Neuron (in vitro differentiated cells): ENCODE measurements around the gene DAP.

Source experiments
- H2AFZ ChIP-seq: one replicate; pipeline ENCODE4 v1.6.1; 2013; ENCODE audit warnings: low read depth, mild to moderate bottlenecking, inconsistent platforms, low read length, moderate library complexity
- H3K27me3 ChIP-seq: one replicate; pipeline ENCODE4 v1.6.1; 2013; ENCODE audit warnings: low read length; ENCODE audit not compliant: insufficient read depth
- H3K36me3 ChIP-seq: one replicate; pipeline ENCODE4 v1.6.1; 2013; ENCODE audit warnings: low read length; ENCODE audit not compliant: insufficient read depth
- H3K4me1 ChIP-seq: one replicate; pipeline ENCODE4 v1.6.1; 2013; ENCODE audit warnings: low read length; ENCODE audit not compliant: insufficient read depth
- H3K4me3 ChIP-seq: 2 replicates; pipeline ENCODE4 v1.5.1; 2013; ENCODE audit warnings: mild to moderate bottlenecking, low read length, moderate library complexity
- H3K9me3 ChIP-seq: one replicate; pipeline ENCODE4 v1.6.1; 2013; ENCODE audit warnings: low read length

The DAP gene

GRCh38 chr5:10753178-10753577 is 7.9 kb downstream of the DAP start:
- peaks cover 18% of the 10 kb centered on the region for H3K36me3 ChIP-seq
- H3K9me3 ChIP-seq: peaks cover 2% of the 10 kb centered on the region
- no peak overlapping the region for H2AFZ ChIP-seq
- H3K4me3 ChIP-seq: no peak overlapping the region
- no peaks in the 10 kb centered on the region for H3K27me3 ChIP-seq
- H3K4me1 ChIP-seq: no peaks in the 10 kb centered on the region

GRCh38 chr5:10752451-10752850 is 8.6 kb downstream of the DAP start:
- peaks cover 20% of the 10 kb centered on the region for H3K36me3 ChIP-seq

GRCh38 chr5:10750909-10751308 is 10.1 kb downstream of the DAP start:
- H3K27me3 ChIP-seq: no peaks in the 10 kb centered on the region
- no peak overlapping the region for H3K4me3 ChIP-seq
- H3K36me3 ChIP-seq: peaks cover 31% of the 10 kb centered on the region
- H3K9me3 ChIP-seq: peaks cover 2% of the 10 kb centered on the region
- H2AFZ ChIP-seq: no peak overlapping the region
- H3K4me1 ChIP-seq: no peaks in the 10 kb centered on the region

More at GRCh38 chr5:10752451-10752850, 8.6 kb downstream of the DAP start:
- Histone ChIP-seq H3K4me3 (no peak overlapping the region), H3K27me3 (no peaks in the 10 kb centered on the region), H2AFZ (no peak overlapping the region), H3K4me1 (no peaks in the 10 kb centered on the region), H3K9me3 (peaks cover 2% of the 10 kb centered on the region)

GRCh38 chr5:10747678-10748622 is 13.1 kb downstream of the DAP start:
- Histone ChIP-seq H3K4me3 (no peak overlapping the region), H3K36me3 (peaks cover 39% of the 10 kb centered on the region), H2AFZ (no peak overlapping the region), H3K9me3 (peaks cover 4% of the 10 kb centered on the region), H3K4me1 (no peaks in the 10 kb centered on the region), H3K27me3 (no peaks in the 10 kb centered on the region)

DNA sequence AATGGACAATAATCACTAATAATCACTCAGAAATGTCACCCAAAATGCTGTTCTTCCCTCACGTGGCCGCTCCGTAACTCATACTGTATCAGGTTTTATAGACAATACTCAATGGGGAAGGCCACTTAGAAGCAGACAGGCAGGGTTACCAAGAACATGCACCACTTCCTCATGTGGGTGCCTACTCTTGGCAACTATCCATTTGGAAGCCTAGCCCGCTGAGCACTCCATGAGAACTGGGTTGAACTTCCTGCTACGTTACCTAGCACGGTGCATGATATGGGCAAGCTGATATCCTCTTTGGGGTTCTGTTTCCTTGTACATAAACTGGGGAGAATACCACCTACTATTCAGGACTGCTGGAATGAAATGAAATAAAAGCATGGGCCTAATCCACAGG is 14.3 kb downstream of the DAP start:
- H3K36me3 ChIP-seq: peaks cover 34% of the 10 kb centered on the region
- no peak overlapping the region for H2AFZ ChIP-seq
- no peaks in the 10 kb centered on the region for H3K27me3 ChIP-seq
- H3K9me3 ChIP-seq: peaks cover 8% of the 10 kb centered on the region
- H3K4me1 ChIP-seq: no peaks in the 10 kb centered on the region
- no peak overlapping the region for H3K4me3 ChIP-seq

- Histone ChIP-seq H3K36me3 (peaks cover 34% of the 10 kb centered on the region), H3K4me3 (no peak overlapping the region), H3K4me1 (no peaks in the 10 kb centered on the region), H3K27me3 (no peaks in the 10 kb centered on the region), H2AFZ (no peak overlapping the region), H3K9me3 (peaks cover 17% of the 10 kb centered on the region)
Measured at GRCh38 chr5:10745133-10745532, 15.9 kb downstream of the DAP start.

DNA sequence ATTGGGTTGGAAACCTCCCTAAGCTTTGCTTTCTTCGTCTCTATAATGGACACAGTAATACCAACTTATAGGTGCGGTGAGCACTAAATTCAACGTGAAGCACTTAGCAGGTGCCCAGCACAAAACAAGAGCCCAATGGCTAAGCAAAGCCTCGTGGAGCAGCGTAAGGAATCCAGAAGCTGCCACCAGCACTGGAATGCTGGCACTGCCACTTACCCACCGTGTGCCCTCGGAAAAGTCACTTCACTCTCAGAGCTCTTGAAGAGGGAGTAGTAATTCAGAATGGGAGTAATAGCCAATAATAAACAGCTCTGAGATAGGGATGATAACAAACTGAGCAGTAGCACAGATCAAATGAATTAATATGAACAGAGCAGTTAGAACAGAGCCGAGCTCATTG is 16.4 kb downstream of the DAP start:
- Histone ChIP-seq H3K36me3 (peaks cover 34% of the 10 kb centered on the region), H3K9me3 (peaks cover 20% of the 10 kb centered on the region), H3K27me3 (no peaks in the 10 kb centered on the region), H2AFZ (no peak overlapping the region), H3K4me1 (no peaks in the 10 kb centered on the region), H3K4me3 (no peak overlapping the region)

DNA sequence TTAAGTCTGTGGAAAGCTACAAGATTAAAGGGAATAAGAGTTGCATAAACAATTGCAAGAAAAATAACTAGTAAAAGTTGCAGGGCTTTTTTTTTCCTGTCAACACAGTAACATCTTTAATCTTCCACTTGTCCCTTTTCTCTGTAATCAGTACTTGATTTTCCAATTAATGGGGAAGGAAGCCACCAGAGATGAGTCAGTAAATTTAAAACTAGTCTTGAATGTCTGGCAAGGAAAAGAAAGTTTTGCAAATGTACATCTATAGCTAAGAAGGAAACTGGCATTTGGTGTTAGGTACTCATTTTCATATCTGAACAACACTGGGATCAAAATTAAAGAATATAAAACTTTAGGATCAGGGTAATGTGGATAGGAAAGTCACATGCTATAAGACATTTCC is 17.1 kb downstream of the DAP start:
- Histone ChIP-seq H3K4me3 (no peak overlapping the region), H3K36me3 (peaks cover 31% of the 10 kb centered on the region), H2AFZ (no peak overlapping the region), H3K4me1 (no peaks in the 10 kb centered on the region), H3K27me3 (no peaks in the 10 kb centered on the region), H3K9me3 (peaks cover 24% of the 10 kb centered on the region)

GRCh38 chr5:10743526-10743925 is 17.5 kb downstream of the DAP start:
- no peaks in the 10 kb centered on the region for H3K4me1 ChIP-seq
- H2AFZ ChIP-seq: no peak overlapping the region
- H3K27me3 ChIP-seq: no peaks in the 10 kb centered on the region
- no peak overlapping the region for H3K4me3 ChIP-seq
- peaks cover 24% of the 10 kb centered on the region for H3K9me3 ChIP-seq
- H3K36me3 ChIP-seq: peaks cover 30% of the 10 kb centered on the region

DNA sequence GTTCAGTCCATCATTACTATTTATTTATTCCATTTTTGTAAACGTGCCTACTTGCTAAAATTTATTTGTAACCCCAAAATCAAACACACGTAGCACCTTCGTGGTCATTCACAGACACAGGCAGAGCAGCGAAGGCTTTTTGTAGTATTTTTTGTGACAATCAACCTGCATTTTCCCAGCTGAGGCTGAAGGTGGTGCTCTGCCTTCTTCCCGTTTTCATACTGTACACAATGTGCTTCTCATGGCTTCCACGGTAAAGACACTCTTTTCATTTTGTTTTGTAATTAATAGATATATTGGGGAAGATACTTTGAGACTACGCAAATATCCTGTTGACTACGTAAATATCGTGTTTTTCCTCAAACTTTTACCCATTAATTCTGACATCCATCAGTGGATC is 19.4 kb downstream of the DAP start:
- Histone ChIP-seq H3K9me3 (peaks cover 24% of the 10 kb centered on the region), H3K4me1 (no peaks in the 10 kb centered on the region), H2AFZ (no peak overlapping the region), H3K4me3 (no peak overlapping the region), H3K27me3 (no peaks in the 10 kb centered on the region), H3K36me3 (peaks cover 22% of the 10 kb centered on the region)

GRCh38 chr5:10740384-10740783 is 20.6 kb downstream of the DAP start:
- Histone ChIP-seq H3K27me3 (no peaks in the 10 kb centered on the region), H3K4me3 (no peak overlapping the region), H3K36me3 (peaks cover 10% of the 10 kb centered on the region), H3K4me1 (no peaks in the 10 kb centered on the region), H2AFZ (no peak overlapping the region), H3K9me3 (peaks cover 24% of the 10 kb centered on the region)

GRCh38 chr5:10737880-10738279 is 23.2 kb downstream of the DAP start:
- Histone ChIP-seq H3K36me3 (no peaks in the 10 kb centered on the region), H3K27me3 (no peaks in the 10 kb centered on the region), H2AFZ (no peak overlapping the region), H3K4me1 (no peaks in the 10 kb centered on the region), H3K4me3 (no peak overlapping the region), H3K9me3 (peaks cover 20% of the 10 kb centered on the region)

DNA sequence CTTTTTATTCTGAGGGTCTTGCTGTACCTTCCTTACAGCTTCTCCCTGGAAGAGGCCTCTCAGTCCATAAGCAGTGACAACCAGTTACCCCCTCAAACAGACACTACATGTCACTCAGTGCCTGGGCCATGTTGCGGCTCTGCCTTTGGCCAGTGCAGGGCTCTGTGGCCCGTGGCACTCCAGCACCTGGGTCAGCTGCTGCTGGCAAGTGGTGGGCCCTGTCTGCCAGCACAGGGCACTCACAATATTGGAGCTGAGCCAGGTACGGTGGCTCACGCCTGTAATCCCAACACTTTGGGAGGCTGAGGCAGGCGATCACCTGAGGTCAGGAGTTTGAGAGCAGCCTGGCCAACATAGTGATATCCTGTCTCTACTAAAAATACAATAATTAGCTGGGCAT is 24.2 kb downstream of the DAP start:
- Histone ChIP-seq H3K27me3 (no peaks in the 10 kb centered on the region), H2AFZ (no peak overlapping the region), H3K4me1 (no peaks in the 10 kb centered on the region), H3K4me3 (no peak overlapping the region), H3K9me3 (peaks cover 17% of the 10 kb centered on the region), H3K36me3 (peaks cover 4% of the 10 kb centered on the region)

DNA sequence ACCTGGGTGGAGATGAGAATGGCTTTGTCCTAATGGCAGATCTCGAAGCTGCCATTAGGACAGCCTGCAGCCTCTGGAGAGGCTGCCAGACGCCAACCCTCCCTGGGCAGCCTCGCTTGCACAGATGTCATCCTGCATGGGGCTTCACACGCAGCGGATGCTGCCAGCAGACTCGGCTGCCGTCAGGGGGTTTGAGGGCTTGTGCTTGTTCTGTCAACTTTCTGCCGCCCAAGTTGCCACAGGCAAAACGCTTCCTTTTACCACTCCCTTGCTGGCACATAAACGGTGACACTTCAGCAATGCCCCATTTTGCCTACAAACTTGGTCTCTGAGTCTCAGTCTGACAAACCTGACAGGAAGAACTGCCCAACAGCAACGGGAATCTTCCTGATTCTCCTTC is 24.7 kb downstream of the DAP start:
- no peak overlapping the region for H3K4me3 ChIP-seq
- H3K36me3 ChIP-seq: peaks cover 4% of the 10 kb centered on the region

More for the DNA sequence above, 24.7 kb downstream of the DAP start:
- Histone ChIP-seq H3K27me3 (no peaks in the 10 kb centered on the region), H3K4me1 (no peaks in the 10 kb centered on the region), H3K9me3 (peaks cover 14% of the 10 kb centered on the region), H2AFZ (no peak overlapping the region)
